Omental fat pad (tissue), 4 donors: ENCODE results near the gene PPP1R2. TPM values are rescaled to one million over a fixed set of nuclear protein-coding genes. Genes with fewer than 3 reads are reported as not detected.

Experiments used
- ATAC-seq: fragments of 150-250 bp; one replicate; pipeline ENCODE4 v1.9.1; 2016; ENCODE audit warnings: mild to moderate bottlenecking, moderate library complexity; ENCODE audit not compliant: low FRiP score
- DNase-seq: peaks from one replicate; pipeline ENCODE4 v3.0.0-alpha.2; 2019; ENCODE audit warnings: low spot score
- CTCF ChIP-seq, 3 donors: fragments of 450-650 bp; IDR thresholded peaks; one replicate each; pipeline ENCODE4 v1.5.1; 2016 to 2017; ENCODE audit warnings: antibody characterized with exemption in 3 of 3, mild to moderate bottlenecking in 3 of 3, moderate library complexity in 2 of 3
- total RNA-seq, 4 donors: library from RNA; depleted of rRNA; stranded (reverse); fragments of >200 nt; gene quantifications; one replicate each; pipeline ENCODE4 v1.1.0, GENCODE V29; 2016

The PPP1R2 gene
- total RNA-seq, 4 donors from 2014 or later, result 29.1 to 70.8 (median 40.8) TPM

DNA sequence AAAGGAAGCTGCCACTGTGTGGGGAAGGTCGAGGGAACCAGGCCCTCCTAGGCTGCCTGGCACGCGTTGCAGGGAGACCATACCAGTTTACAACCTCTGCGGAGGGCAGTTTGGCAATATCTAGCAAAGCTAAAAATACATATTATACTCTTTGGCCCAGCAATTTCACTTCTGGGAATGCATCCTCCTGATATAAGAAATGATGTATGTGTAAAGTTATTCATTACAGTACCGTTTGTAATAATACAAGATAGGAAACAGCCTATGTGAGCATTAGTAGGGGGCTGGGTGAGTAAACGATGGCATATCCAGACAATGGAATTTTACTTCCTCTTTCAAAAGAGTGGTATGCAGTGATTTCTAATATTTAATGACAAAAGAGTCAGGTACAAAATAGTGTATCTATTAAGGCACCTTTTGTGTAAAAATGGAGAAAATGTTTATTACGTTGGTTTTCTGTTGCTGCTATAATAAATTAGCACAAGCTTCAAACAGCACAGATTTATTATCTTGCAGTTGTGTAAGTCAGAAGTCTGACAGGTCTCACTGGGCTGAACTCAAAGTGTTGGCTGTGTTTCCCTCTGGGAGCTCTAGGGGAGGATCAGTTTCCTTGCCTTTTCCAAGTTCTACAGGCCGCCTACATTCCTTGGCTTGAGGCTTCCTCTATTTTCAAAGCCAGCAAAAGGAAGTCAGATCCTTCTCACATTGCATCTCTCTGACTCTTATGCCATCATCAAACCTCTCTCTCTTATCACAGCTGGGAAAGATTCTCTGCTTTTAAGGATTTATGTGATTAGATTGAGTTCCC, 31.6 kb upstream of the PPP1R2 start:
- TF ChIP-seq CTCF (IDR thresholded peaks at IDR 0.05), result no peak
- ATAC-seq, result no peak
- no peak for DNase-seq

DNA sequence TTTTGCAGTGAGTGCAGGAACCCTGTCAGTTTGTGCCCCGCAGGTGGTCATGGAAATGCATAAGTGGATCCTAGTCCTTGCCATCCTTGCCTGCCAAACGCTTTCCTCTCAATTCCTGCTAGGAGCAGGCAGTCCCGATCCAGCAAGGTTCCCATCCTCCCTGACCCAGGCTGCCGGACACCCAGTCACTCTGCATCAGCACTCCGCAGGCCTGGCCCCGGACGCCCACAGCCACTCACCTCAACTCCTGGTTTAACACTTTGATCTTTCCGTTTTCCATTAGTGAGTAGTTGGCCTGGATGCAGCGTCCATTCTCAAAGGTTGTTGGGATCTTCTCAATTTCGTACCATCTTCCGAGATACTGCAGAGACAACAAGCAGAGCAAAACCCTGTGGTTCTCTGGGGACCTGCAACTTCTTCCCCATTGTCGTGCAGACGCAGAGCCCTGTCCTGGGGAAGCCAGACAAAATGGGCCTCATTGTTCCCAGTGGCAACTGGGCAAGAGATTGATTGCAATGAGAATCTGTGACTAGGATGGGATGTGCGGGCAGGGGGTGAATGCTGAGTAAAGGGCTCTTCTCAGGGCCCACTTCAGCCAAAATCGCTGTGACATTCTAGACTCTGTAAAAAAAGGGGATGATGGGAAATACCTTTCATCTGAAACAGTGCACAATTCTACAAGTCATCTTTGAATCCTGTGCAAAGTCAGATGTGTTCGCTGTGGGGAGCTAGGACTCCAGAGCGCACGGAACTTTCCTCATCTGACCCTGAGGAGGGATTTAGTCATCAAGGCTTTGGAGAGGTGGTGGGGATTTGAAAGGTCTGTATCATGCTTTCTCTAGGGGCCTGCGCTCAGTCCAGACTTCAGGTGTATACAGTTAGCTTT, 30.7 kb upstream of the PPP1R2 start:
- DNase-seq (no peak), ATAC-seq (no peak)
- no peak for TF ChIP-seq CTCF (IDR thresholded peaks at IDR 0.05)

- no peak for TF ChIP-seq CTCF (IDR thresholded peaks at IDR 0.05)
- ATAC-seq (no peak), DNase-seq (no peak)
Measured at GRCh38 chr3:195571361-195571760, 28.2 kb upstream of the PPP1R2 start.

GRCh38 chr3:195570912-195571311, 27.8 kb upstream of the PPP1R2 start:
- no peak for ATAC-seq

DNA sequence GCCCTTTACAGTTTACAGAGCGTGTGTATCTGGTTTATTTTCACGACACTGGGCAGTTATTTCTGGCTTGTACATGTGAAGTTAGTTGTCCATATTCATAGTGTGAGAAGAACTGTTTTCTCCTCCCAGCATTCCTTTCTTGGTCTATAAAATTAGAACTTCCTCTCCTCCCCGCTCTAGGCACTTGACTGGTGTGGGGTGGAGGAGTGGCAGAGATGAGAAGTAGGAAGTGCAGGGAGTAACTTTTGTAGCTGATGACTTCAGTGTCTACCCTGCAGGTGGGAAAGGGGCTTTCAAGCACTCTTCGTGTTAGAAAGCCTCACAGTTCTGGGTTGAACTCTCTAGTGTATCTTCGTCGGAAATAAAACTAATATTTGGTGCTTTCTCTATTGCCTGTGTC, 27.2 kb upstream of the PPP1R2 start:
- TF ChIP-seq CTCF (IDR thresholded peaks at IDR 0.05), result no peak
- no peak for ATAC-seq
- no peak for DNase-seq

More at GRCh38 chr3:195570912-195571311, 27.8 kb upstream of the PPP1R2 start:
- DNase-seq, result no peak
- no peak for TF ChIP-seq CTCF (IDR thresholded peaks at IDR 0.05)

DNA sequence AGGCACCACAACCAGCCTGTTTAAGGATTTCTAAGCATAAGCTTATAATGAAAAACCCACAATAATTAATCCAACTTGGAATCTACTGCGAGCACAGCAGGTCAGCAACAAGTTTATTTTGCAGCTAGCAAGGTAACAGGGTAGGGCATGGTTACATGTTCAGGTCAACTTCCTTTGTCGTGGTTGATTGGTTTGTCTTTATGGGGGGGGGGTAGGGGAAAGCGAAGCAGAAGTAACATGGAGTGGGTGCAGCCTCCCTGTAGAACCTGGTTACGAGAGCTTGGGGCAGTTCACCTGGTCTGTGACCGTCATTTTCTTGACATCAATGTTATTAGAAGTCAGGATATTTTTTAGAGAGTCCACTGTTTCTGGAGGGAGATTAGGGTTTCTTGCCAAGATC, 25.5 kb upstream of the PPP1R2 start:
- ATAC-seq, result no peak
- no peak for TF ChIP-seq CTCF (IDR thresholded peaks at IDR 0.05)
- DNase-seq, result no peak
